GM19395 (cell line): Measurements from ENCODE around the gene PRXL2B.
"Not testable (repeated sequence)": the region's sequence is repeated elsewhere in the genome, so short reads cannot be mapped to it uniquely, and the experiment has no call there.

Experiments used
- ATAC-seq: cut with Tn5 transposase; IDR thresholded peaks from one replicate; pipeline ENCODE4 v1.9.1; 2021; ENCODE audit warnings: mild to moderate bottlenecking, moderate library complexity; ENCODE audit not compliant: unreplicated experiment

The PRXL2B gene

DNA sequence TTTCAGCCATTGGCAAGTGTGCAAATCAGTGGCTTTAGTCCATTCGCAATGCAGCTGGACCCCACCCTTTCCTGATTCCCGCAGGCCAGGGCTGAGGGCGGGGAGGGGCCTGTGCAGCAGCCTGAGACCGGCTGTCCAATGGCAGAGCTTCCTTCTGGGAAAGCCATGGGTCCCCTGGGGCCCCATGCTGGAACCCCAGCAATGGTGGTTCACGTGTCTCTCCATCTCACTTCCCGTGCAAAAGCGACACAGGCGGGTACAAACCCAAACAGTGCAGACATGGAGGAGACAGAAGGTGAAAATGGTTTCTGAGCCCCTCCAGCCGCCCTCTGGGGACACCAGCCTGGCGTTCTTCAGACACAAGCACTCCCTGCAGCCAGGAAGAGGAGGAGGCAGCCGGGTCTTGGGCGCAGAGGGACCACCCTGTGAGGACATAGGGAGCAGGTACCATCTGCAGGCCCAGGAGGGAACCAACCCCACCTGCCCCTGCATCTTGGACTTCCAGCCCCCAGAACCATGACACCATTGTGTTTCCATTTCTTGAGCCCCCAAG, 36.2 kb upstream of the PRXL2B start:
- ATAC-seq, result not testable (repeated sequence)

- ATAC-seq, result not testable (repeated sequence)
Observed at GRCh38 chr1:2551544-2551943, 35.0 kb upstream of the PRXL2B start.

DNA sequence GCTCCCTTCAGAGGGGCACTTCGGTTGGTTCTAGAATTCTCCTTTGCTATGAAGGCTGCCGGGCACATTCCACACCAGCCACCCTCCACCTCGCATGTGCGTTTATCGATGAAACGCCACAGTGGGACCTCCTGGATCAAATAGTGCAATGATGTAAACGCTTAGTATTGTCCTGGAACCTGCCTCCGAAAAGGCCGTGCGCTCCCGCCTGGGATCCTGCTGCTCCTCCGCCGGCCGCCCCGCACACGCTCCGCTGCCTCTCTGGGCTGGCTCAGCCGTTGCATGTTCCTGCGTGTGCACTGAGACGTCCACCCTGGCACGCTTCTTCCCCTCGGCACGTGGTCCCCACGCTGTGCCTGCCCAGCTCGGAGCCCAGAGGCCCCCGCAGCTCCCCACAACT, 34.4 kb upstream of the PRXL2B start:
- ATAC-seq, result no peak

DNA sequence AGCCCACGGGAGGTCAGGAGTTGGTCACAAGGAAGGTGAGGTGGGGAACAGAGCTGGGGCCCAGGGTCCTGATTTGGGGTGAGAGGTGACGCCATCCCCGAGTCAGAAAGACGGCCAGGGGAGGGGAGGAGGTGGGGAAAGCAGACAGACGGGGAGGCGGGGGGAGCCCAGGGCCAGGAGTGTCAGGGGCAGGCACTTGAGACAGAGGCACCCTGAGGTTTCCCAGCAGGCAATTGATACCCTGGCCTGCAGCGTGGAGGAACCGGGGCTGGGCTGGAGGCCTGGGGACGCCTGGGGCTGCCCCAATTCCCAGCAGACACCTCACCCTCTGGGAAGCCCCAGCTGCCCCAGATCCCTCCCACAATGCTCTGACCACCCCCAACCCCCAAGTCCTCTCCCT, 33.5 kb upstream of the PRXL2B start:
- ATAC-seq, result not testable (repeated sequence)

DNA sequence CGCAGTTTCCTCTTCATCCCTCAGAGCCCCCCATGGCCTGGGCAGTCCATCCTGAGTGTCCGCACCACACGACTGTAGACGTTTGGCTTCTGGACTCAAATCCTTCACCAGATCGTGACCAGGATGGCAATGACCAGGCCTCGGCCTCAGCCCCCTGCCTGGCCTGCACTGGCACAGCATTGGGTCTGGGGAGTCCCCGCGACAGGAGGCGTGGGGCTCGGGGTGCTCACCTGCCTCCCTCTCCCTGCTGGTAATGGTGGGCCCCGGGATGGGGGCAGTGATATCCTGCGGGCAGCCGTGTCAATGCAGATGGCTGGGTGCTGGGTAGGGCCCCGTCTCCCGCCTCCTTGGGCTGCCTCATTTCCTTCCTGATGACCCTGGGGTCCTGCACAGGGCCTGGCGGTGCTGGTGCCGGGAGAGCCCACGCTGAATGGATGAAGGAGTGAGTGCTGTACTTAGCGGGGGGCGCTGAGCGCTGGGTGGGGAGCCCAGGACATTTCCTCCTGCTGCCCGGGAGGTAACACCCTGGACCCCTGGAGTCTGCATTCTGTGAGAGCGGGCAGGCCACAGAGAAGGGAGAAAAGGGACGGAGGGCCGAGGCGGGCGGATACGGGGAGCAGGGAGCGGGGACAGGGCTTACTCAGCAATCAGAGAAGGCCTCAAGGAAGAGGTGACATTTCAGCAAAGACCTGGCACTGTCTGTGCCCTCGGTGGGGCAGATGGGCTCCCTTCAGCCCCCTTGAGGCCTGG, 32.5 kb upstream of the PRXL2B start:
- ATAC-seq, result no peak

- ATAC-seq, result no peak
Observed at GRCh38 chr1:2554621-2555387, 31.8 kb upstream of the PRXL2B start.

GRCh38 chr1:2555634-2556276, 30.8 kb upstream of the PRXL2B start:
- peak; percentile 39 for ATAC-seq

- peak; percentile 48 for ATAC-seq
Observed at GRCh38 chr1:2556277-2556677, 30.3 kb upstream of the PRXL2B start, which contains the start of gene TNFRSF14. TSS of gene TNFRSF14 (plus strand) at chr1:2556371. CDS start at chr1:2556665, 294 bp downstream.

DNA sequence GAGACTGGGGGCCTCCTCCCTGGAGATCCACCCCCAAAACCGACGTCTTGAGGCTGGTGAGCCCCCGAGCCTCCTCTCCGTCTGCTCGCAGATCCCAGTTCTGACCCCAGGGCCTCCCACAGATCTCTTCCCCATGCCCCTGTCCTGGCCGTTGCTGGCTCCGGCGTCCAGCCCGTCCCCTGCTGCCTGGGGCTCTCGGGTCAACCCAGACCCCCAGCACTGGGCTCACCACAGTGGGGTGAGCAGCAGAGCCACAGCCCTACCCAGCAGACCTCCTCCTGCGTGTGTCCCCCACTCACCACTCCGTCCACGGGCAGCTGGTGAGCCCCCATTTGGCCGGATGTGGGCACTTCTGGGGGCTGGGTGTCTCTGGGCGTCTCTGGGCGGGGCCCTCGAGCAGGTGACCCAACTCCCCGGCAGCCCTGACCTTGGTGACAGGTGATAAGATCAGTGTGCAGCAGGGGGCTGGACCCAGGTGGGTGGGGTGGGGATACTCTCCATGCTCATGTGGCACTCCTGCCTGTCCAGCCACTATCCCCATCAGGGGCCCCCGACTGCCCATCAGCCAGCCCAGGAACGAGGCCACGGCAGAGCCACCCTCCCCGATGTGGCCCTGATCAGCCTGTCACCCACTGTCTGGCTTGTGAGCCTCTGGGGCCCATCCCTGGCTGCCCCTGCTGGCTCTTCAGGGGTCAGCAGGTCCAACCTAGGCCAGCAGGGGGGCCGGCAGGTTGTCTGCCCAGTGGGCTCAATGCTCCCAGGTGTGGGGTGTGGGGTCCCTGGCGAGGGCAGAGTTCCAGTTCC, 29.7 kb upstream of the PRXL2B start:
- ATAC-seq, result peak; percentile 30

GRCh38 chr1:2557482-2558400, 28.8 kb upstream of the PRXL2B start:
- ATAC-seq, result no peak

DNA sequence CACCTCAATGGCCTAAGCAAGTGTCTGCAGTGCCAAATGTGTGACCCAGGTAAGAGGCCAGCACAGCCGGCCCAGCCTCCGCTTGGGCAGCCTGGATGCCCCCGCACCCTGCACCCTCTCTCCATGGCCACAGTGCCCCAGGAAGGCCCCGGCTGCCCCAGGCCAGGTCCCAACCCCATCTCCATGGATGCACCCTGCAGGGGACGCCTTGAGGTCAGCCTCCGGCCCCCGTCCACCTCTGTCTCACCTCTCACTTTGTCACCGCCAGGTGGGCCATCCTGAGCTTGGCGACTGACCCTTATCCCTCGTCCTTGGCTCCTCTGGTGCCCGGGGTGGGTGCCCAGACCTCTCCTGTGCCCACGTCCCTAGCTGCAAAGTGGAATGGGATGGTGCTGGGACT, 28.2 kb upstream of the PRXL2B start:
- no peak for ATAC-seq

GRCh38 chr1:2558861-2559260, 27.7 kb upstream of the PRXL2B start:
- ATAC-seq, result no peak

- ATAC-seq, result no peak
Observed at GRCh38 chr1:2559509-2560298, 26.9 kb upstream of the PRXL2B start.

GRCh38 chr1:2560299-2561073, 26.1 kb upstream of the PRXL2B start:
- ATAC-seq, result no peak

DNA sequence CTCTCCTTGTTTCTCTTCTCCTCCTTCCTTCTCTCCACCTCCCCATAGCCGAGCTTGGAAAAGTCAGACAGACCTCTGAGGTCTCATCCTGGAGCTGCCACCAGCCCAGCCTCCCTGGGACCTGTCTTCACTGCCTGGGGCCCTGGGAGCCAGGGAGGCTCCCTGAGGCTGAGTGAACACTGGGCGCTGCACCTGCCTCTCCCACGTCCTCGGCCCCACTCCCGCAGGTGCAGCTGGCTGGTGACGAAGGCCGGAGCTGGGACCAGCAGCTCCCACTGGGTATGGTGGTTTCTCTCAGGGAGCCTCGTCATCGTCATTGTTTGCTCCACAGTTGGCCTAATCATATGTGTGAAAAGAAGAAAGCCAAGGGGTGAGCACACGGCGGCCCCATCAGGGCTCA, 25.1 kb upstream of the PRXL2B start:
- no peak for ATAC-seq

DNA sequence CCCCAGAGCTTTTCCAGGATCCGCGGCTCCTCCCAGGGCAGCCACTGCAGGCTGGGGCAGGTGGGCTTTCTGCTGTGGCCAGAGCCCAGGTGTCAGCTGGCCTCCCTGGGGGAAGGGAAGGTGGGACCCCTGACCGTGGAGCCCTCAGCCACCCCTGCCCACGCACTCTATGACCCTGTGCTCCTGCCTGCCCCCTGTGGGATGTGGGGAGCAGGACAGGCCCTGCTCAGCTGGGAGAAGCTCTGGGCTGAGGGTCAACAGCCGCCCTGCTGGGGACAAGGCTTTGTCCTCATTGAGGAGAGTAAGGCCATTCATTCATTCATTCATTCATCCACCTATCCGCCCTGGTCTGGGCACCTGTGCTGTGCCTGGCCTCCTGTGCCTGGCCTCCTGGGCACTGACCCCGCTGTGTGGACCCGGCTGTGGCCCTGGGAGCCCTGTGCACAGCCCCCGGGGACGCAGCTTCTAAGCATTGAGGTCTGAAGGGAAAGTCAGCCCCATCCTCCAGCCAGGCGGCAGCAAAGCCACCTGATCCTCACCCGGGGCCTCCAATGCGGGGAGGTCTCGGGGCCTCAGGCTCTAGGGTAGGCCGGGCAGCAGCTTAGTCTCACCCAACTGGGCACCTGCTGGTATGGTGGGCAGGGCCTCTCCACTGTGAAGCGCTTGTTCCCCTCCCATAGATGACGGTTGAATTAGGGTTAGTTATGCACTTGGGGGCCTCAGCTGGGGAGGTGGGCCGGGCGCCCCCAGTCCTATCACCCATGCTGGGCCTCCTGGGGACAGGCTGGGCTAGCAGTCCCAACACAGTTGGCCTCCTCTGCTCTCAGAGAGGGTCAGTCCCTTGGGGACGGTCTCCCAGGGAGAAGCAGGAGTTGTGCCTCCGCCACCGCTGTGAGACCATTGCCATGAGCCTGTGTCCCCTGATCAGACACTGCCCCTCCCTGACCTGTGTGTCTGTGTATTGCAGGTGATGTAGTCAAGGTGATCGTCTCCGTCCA, 24.4 kb upstream of the PRXL2B start:
- no peak for ATAC-seq

- no peak for ATAC-seq
Observed at GRCh38 chr1:2563205-2563604, 23.4 kb upstream of the PRXL2B start.
